Measurements from ENCODE around the gene PROP1.
"Not testable (repeated sequence)": the region's sequence is repeated elsewhere in the genome, so short reads cannot be mapped to it uniquely, and the experiment has no call there.

DNA sequence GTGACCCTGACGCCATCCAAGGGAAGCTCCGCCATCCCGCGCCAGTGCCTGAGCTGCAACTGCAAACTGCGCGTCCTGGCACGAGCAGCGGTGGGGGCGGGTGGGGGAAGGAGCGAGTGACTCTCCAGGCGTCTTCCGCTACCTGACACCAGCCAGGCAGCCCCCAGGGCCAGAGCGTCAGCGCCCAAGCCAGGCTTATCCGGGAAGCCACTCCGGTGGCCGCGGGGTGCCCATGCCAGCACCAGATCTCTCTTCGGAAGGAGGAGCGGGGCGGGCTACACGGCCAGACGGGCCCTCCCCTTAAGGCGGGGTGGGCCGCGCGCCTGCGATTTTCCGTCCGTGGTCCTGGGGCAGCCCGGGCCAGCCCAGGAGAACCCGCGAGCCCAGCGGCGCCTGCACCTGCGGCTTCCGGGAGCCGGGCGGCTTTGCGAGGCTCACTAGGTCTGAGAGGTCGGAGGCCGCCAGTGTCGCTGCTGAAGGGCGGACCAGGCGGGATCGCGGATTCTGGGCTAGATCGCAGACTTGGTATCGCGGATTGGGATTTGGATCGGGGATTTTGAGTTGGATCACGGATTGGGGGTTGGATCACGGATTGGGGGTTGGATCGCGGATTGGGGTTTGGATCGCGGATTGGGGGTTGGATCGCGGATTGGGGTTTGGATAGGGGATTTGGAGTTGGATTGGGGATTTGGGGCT is 10.6 kb upstream of the PROP1 start:
- TF ChIP-seq, protein P1, sequence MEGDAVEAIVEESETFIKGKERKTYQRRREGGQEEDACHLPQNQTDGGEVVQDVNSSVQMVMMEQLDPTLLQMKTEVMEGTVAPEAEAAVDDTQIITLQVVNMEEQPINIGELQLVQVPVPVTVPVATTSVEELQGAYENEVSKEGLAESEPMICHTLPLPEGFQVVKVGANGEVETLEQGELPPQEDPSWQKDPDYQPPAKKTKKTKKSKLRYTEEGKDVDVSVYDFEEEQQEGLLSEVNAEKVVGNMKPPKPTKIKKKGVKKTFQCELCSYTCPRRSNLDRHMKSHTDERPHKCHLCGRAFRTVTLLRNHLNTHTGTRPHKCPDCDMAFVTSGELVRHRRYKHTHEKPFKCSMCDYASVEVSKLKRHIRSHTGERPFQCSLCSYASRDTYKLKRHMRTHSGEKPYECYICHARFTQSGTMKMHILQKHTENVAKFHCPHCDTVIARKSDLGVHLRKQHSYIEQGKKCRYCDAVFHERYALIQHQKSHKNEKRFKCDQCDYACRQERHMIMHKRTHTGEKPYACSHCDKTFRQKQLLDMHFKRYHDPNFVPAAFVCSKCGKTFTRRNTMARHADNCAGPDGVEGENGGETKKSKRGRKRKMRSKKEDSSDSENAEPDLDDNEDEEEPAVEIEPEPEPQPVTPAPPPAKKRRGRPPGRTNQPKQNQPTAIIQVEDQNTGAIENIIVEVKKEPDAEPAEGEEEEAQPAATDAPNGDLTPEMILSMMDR (conservative IDR thresholded peaks at IDR 0.05 in 1 of 2, IDR thresholded peaks at IDR 0.05 in 1 of 2; ENCODE audit: extremely low read depth in 1 of 2, insufficient read depth in 1 of 2, low read depth in 1 of 2, low read length in 2 of 2) = not testable (repeated sequence)
- TF ChIP-seq EZH2 (IDR thresholded peaks at IDR 0.05; ENCODE audit: borderline replicate concordance, low read length) = not testable (repeated sequence)

Measured in mammary epithelial cell (primary cell).